K562 (cell line): Measurements from ENCODE around the gene BEST2. TPM values are rescaled to one million over a fixed set of nuclear protein-coding genes. Genes with fewer than 3 reads are reported as not detected.

Experiments used
- AFF1 ChIP-seq, 2 experiments: fragments of 450-650 bp; IDR thresholded peaks; 2 replicates each; pipeline ENCODE4 v1.6.1; 2018; ENCODE audit warnings: mild to moderate bottlenecking in 2 of 2, low read depth in 1 of 2; ENCODE audit not compliant: partially characterized antibody in 2 of 2
- ARID4B ChIP-seq: sonication (generic); formaldehyde crosslinking; IDR thresholded peaks from 2 replicates; pipeline ENCODE4 v1.8.0; 2022; ENCODE audit warnings: mild to moderate bottlenecking, missing genetic modification reagents
- CBX8 ChIP-seq: fragments of 200-600 bp; sonication (generic); IDR thresholded peaks from 2 replicates; pipeline ENCODE4 v1.6.1; 2012; ENCODE audit warnings: borderline replicate concordance, mixed run types, low read depth, mild to moderate bottlenecking, moderate library complexity, mixed read lengths, low read length, control low read depth, inconsistent platforms; ENCODE audit not compliant: poor library complexity, severe bottlenecking; ENCODE audit errors: extremely low read depth
- CCAR2 ChIP-seq: fragments of 200-400 bp; formaldehyde crosslinking; IDR thresholded peaks from 2 replicates; pipeline ENCODE4 v1.6.1; 2017; ENCODE audit warnings: mild to moderate bottlenecking, low read depth, low read length
- HBP1 ChIP-seq: fragments of 450-650 bp; formaldehyde crosslinking; IDR thresholded peaks from 2 replicates; pipeline ENCODE4 v1.4.0; 2022; ENCODE audit warnings: missing genetic modification characterization
- HDAC3 ChIP-seq: fragments of 450-650 bp; IDR thresholded peaks from 2 replicates; pipeline ENCODE4 v1.6.1; 2018; ENCODE audit warnings: borderline replicate concordance, mild to moderate bottlenecking, moderate library complexity; ENCODE audit not compliant: partially characterized antibody
- NFIX ChIP-seq: fragments of 250-450 bp; sonication (Bioruptor Pico); IDR thresholded peaks from 2 replicates; pipeline ENCODE4 v1.4.0; 2020; ENCODE audit warnings: low read depth, mild to moderate bottlenecking, moderate library complexity
- PHF21A ChIP-seq: fragments of 450-650 bp; IDR thresholded peaks from 2 replicates; pipeline ENCODE4 v1.6.1; 2017; ENCODE audit warnings: low read depth, borderline replicate concordance
- RBM39 ChIP-seq: fragments of 200-400 bp; formaldehyde crosslinking; optimal IDR thresholded peaks from 2 replicates; pipeline ENCODE3; 2018; ENCODE audit warnings: low read depth, low read length
- SP1 ChIP-seq: sonication (generic); formaldehyde crosslinking; IDR thresholded peaks from 2 replicates; pipeline ENCODE4 v1.8.1; 2022; ENCODE audit warnings: mild to moderate bottlenecking, missing genetic modification reagents
- TAF7 ChIP-seq: fragments of 450-650 bp; IDR thresholded peaks from 2 replicates; pipeline ENCODE4 v1.6.1; 2016; ENCODE audit warnings: missing genetic modification characterization, missing compliant biosample characterization
- TCF7L2 ChIP-seq: fragments of 150-350 bp; IDR thresholded peaks from 2 replicates; pipeline ENCODE4 v1.6.1; 2016; ENCODE audit warnings: low read depth, mild to moderate bottlenecking, low read length, moderate library complexity
- TSC22D4 ChIP-seq: fragments of 450-650 bp; IDR thresholded peaks from 2 replicates; pipeline ENCODE4 v1.6.1; 2016; ENCODE audit warnings: missing genetic modification characterization, missing biosample characterization, control low read depth
- ZNF398 ChIP-seq: fragments of 250-450 bp; sonication (Bioruptor Pico); IDR thresholded peaks from 2 replicates; pipeline ENCODE4 v1.8.0; 2021; ENCODE audit warnings: moderate library complexity, mild to moderate bottlenecking, inconsistent platforms
- polyA plus RNA-seq, 8 experiments: library from polyadenylated mRNA; depleted of rRNA in 4 of 8; stranded (reverse) in 5 of 8; unstranded in 3 of 8; fragments of >200 nt; fragmentation: Nextera tagmentation in 2 of 8; fragmentation: Illumina TruSeq in 1 of 8; extraction: Ambion mirVana in 2 of 8; extraction: Trizol in 1 of 8; gene quantifications; 2 replicates each; pipeline versions ENCODE4 v1.2.1 to v1.2.3, GENCODE V29; 2011 to 2014; ENCODE audit warnings: inconsistent platforms in 1 of 8, missing spikeins in 1 of 8
- total RNA-seq, 7 experiments: library from RNA; depleted of rRNA in 6 of 7; stranded (reverse); fragments of >200 nt in 6 of 7; fragmentation: Illumina TruSeq in 2 of 7; extraction: Trizol in 2 of 7; gene quantifications; 2 replicates each; pipeline versions ENCODE4 v1.2.1 to v1.2.3, GENCODE V29; 2011 to 2021; ENCODE audit warnings: low replicate concordance in 1 of 7

BEST2 gene
- total and polyA plus RNA-seq, 9 of the 15 experiments (the other 6 are each of a cell fraction or from before 2014, with no cell fraction given), result not detected

- TF ChIP-seq CCAR2 (no peak), PHF21A (no peak), SP1 (CRISPR knock-in tag) (peak; percentile 86), AFF1 (IDR thresholded peaks at IDR 0.05; ENCODE audit: low read depth in 1 of 2, partially characterized antibody in 2 of 2) (no peak), ARID4B (CRISPR knock-in tag) (peak; percentile 96), RBM39 (no peak), HDAC3 (no peak), CBX8 (no peak), NFIX (CRISPR knock-in tag) (no peak), TSC22D4 (tag) (no peak), TAF7 (tag) (peak; percentile 7; the same call in 1 of the 2 replicates), HBP1 (no peak), TCF7L2 (no peak), ZNF398 (no peak)
Measured at GRCh38 chr19:12806242-12807081, 54.9 kb downstream of the BEST2 start, which contains the start of gene RNASEH2A (continued).
